ENCODE data around the gene FLYWCH2. TPM values are rescaled to one million over a fixed set of nuclear protein-coding genes. Genes with fewer than 3 reads are reported as not detected.
A peak's percentile ranks its signal among the peaks of the same experiment; 100 is the strongest.

Gene FLYWCH2
- total RNA-seq, 1 donor from 2014 or later: 69.5 TPM

DNA sequence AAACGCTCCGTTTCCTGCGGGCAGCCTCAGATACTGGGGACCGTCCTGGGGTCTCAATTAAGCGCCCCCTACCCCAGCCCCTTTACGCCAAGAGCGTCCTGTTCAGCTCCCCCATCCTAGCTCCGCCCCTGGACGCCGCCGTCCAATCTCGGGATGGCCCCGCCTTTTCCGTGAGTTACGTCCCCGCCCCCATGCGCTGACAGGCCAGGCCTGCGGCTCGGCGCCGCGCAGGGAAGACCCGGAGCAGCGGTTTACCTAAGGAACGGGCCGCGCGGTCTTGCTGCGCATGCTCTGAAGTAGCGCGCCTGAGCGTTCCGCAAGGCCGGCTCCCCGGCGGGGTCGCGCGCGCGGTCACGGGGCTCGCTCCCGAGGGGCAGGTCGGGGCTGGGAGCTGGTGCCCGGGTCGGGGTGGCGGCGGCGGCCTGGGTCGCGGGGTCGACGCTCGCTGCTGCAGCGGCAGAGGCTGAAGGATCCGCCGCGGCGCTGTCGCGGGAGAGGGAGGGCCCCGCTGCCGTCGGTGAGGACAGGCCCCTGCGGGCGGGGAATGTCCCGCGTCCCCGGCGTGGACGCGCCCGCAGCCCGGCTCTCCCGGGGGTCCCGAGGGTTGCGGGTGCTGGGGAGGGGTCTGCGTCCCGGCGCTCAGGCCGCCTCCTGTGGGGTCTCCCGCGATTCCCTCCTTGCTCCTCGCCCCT is 28.8 kb downstream of the FLYWCH2 start, which contains the start of gene FLYWCH1:
Gene FLYWCH1, plus strand, starts transcription at position 294 of the 692 bp plus-strand sequence. CDS start 17,755 bp downstream, outside the sequence.
- DNase-seq (ENCODE audit: low read depth): peak; percentile 91
- Histone ChIP-seq H3K27me3 (ENCODE audit: control insufficient read depth, insufficient read depth, low read length) (no peaks in the 10 kb centered on the region), H3K4me3 (ENCODE audit: low read depth, low read length) (peak within 1 kb of the TSS; percentile 94), H3K36me3 (ENCODE audit: control insufficient read depth, insufficient read depth, low read length) (no peaks in the 10 kb centered on the region)
- TF ChIP-seq, protein P1, sequence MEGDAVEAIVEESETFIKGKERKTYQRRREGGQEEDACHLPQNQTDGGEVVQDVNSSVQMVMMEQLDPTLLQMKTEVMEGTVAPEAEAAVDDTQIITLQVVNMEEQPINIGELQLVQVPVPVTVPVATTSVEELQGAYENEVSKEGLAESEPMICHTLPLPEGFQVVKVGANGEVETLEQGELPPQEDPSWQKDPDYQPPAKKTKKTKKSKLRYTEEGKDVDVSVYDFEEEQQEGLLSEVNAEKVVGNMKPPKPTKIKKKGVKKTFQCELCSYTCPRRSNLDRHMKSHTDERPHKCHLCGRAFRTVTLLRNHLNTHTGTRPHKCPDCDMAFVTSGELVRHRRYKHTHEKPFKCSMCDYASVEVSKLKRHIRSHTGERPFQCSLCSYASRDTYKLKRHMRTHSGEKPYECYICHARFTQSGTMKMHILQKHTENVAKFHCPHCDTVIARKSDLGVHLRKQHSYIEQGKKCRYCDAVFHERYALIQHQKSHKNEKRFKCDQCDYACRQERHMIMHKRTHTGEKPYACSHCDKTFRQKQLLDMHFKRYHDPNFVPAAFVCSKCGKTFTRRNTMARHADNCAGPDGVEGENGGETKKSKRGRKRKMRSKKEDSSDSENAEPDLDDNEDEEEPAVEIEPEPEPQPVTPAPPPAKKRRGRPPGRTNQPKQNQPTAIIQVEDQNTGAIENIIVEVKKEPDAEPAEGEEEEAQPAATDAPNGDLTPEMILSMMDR (IDR thresholded peaks at IDR 0.05; ENCODE audit: insufficient read depth, low read length, poor library complexity, severe bottlenecking): no peak

DNA sequence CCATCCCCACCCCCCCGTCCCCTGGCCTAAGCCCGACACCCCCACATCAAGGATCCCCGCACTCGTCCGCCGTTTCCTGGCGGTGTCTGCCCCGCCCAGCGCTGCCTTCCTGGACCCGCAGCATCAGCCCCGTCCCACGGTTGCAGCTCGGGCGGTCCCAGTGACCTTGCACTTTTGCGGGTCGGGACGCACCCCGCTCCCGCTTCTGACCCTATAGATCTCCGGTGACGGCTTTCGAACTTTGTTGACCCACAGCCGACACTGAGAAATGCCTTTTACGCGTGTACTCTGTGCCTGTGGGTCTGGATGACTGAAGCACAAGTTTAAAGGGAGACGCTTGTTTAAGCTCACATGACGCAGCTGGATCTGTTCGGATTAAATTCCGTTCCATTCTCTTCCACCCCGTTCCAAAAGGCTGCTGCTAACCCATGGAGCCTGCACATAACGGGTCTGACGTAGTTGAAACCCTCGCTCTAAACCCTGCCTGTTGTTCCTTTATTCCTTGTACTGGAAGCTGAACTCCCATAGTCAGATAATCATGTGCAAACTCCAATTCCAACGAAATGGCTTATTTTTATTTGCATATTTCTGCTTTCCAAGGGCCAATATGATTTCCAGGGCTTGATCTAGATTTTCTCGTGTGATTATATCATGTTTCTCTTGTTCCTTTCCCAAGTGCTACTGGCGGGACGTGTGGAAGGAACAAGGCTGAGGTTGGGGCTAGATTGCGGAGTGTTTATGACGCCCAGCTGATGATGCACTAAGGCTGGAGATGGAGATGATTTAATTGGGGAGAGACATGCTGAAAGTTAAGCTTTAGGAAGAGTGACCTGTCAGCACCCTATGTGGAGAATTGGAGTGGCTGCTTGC is 29.6 kb downstream of the FLYWCH2 start:
- Histone ChIP-seq H3K27me3 (ENCODE audit: control insufficient read depth, insufficient read depth, low read length) (no peaks in the 10 kb centered on the region), H3K4me3 (ENCODE audit: low read depth, low read length) (peak overlapping the region; percentile 94), H3K36me3 (ENCODE audit: control insufficient read depth, insufficient read depth, low read length) (no peaks in the 10 kb centered on the region)
- no peak for DNase-seq (ENCODE audit: low read depth)
- TF ChIP-seq, protein P1 (IDR thresholded peaks at IDR 0.05; ENCODE audit: insufficient read depth, low read length, poor library complexity, severe bottlenecking): no peak

DNA sequence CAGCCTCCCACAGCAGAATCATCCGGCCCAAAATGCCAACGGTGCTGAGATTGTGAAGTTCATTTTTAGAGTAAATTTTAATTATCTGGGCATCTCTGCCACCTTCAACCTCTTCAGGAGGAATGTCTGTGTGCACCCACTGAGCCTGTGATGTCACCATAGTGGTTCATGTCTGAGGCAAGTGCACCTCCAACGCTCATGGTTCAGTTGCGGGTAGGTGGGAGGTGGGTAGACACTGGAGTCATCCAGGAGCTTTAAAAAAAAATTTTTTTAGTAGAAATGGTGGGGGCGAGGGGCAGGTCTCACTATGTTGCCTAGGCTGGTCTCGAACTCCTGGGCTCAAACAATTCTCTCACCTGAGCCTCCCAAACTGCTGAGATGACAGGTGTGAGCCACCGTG is 30.6 kb downstream of the FLYWCH2 start:
- Histone ChIP-seq H3K27me3 (ENCODE audit: control insufficient read depth, insufficient read depth, low read length) (no peaks in the 10 kb centered on the region), H3K36me3 (ENCODE audit: control insufficient read depth, insufficient read depth, low read length) (no peaks in the 10 kb centered on the region), H3K4me3 (ENCODE audit: low read depth, low read length) (no peak overlapping the region)
- DNase-seq (ENCODE audit: low read depth): no peak
- TF ChIP-seq, protein P1 (IDR thresholded peaks at IDR 0.05; ENCODE audit: insufficient read depth, low read length, poor library complexity, severe bottlenecking): no peak

DNA sequence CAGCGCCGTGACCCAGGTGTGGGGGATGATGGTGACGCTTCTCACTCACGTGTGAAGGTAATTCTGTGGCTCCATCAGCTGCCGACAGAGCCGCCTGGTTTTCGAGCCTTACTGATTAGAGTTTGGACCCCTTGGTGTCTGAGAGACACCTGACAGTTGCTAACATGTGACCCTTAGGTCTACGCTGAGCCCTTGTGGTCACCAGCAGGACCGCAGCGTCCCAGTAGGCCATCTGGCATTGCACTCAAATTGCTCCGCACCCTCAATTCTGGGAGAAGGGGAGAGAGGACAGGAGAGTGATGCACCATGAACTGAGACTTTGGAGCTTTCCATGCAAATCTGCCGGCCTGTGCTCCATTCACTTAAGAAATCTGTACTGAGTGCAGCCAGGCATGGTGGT is 31.2 kb downstream of the FLYWCH2 start:
- H3K36me3 ChIP-seq (ENCODE audit: control insufficient read depth, insufficient read depth, low read length): no peaks in the 10 kb centered on the region
- H3K4me3 ChIP-seq (ENCODE audit: low read depth, low read length): no peak overlapping the region
- no peak for DNase-seq (ENCODE audit: low read depth)
- H3K27me3 ChIP-seq (ENCODE audit: control insufficient read depth, insufficient read depth, low read length): no peaks in the 10 kb centered on the region
- TF ChIP-seq, protein P1 (IDR thresholded peaks at IDR 0.05; ENCODE audit: insufficient read depth, low read length, poor library complexity, severe bottlenecking): no peak

DNA sequence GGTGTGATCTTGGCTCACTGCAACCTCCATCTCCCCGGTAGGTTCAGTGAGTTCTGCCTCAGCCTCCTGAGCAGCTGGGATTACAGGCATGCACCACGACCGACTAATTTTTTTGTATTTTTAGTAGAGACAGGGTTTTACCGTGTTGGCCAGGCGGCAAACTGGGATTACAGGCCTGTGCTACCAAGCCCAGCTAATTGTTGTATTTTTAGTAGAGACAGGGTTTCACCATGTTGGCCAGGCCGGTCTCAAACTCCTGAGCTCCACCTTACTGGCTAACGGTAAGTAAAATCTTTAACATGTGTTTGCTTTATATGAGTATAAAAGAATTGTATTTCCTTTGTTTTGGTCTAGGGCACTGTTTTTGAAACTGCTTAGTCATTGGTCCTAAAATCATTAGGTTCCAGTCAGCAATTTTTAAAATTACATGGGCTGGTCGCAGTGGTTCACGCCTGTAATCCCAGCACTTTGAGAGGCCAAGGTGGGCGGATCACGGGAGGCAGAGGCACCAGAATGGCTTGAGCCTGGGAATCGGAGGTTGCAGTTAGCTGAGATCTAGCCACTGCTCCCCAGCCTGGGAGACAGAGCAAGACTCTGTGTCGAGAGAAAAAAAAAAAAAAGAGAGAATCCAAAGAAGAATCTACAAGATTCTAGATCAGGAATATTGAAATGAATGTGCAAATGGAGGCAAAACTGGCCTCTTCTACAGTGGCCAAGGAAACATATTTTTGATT is 32.3 kb downstream of the FLYWCH2 start:
- no peaks in the 10 kb centered on the region for H3K36me3 ChIP-seq (ENCODE audit: control insufficient read depth, insufficient read depth, low read length)
- TF ChIP-seq, protein P1 (IDR thresholded peaks at IDR 0.05; ENCODE audit: insufficient read depth, low read length, poor library complexity, severe bottlenecking): no peak
- DNase-seq (ENCODE audit: low read depth): no peak

More for the DNA sequence above, 32.3 kb downstream of the FLYWCH2 start:
- Histone ChIP-seq H3K4me3 (ENCODE audit: low read depth, low read length) (no peak overlapping the region), H3K27me3 (ENCODE audit: control insufficient read depth, insufficient read depth, low read length) (no peaks in the 10 kb centered on the region)
